K562 (cell line): ENCODE measurements around the gene RCL1. TPM values are rescaled to one million over a fixed set of nuclear protein-coding genes. Genes with fewer than 3 reads are reported as not detected.
A peak's percentile ranks its signal among the peaks of the same experiment; 100 is the strongest.

Source experiments
- BHLHE40 ChIP-seq: IDR thresholded peaks from 2 replicates; pipeline ENCODE4 v1.6.1; 2011; ENCODE audit warnings: low read length, improper control_type of control experiment
- CAMTA2 ChIP-seq: fragments of 250-450 bp; sonication (Bioruptor Pico); conservative IDR thresholded peaks from 2 replicates; pipeline ENCODE4 v1.5.1; 2022
- DACH1 ChIP-seq: fragments of 450-650 bp; IDR thresholded peaks from 2 replicates; pipeline ENCODE4 v1.6.1; 2018; ENCODE audit not compliant: partially characterized antibody
- HNRNPLL ChIP-seq: fragments of 200-400 bp; formaldehyde crosslinking; IDR thresholded peaks from 2 replicates; pipeline ENCODE4 v1.6.1; 2017; ENCODE audit warnings: low read length, low read depth, mild to moderate bottlenecking; ENCODE audit not compliant: poor library complexity, severe bottlenecking
- MCM7 ChIP-seq, 2 experiments: fragments of 450-650 bp; IDR thresholded peaks; 2 replicates each; pipeline ENCODE4 v1.6.1; 2016 to 2018
- MGA ChIP-seq: fragments of 450-650 bp; IDR thresholded peaks from 2 replicates; pipeline ENCODE4 v1.6.1; 2016; ENCODE audit warnings: mild to moderate bottlenecking, moderate library complexity
- POLR2A ChIP-seq: fragments of 450-650 bp; conservative IDR thresholded peaks from 2 replicates; pipeline ENCODE4 v1.6.1; 2016
- SNAPC5 ChIP-seq: fragments of 250-450 bp; sonication (Bioruptor Pico); IDR thresholded peaks from 2 replicates; pipeline ENCODE4 v1.8.0; 2021; ENCODE audit warnings: moderate library complexity, mild to moderate bottlenecking, inconsistent platforms
- SRF ChIP-seq, 2 experiments: fragments of 250-450, 450-650 bp in 1 of 2; sonication (Bioruptor Pico) in 1 of 2; sonication (generic) in 1 of 2; formaldehyde crosslinking; IDR thresholded peaks; 2 replicates each; pipeline versions ENCODE4 v1.5.0 to v1.5.1; 2020 to 2022; ENCODE audit warnings: mild to moderate bottlenecking in 1 of 2, missing genetic modification reagents in 1 of 2
- THRA ChIP-seq: fragments of 450-650 bp; IDR thresholded peaks from 2 replicates; pipeline ENCODE4 v1.6.1; 2017; ENCODE audit warnings: mild to moderate bottlenecking, moderate library complexity
- polyA plus RNA-seq, 8 experiments: library from polyadenylated mRNA; depleted of rRNA in 4 of 8; stranded (reverse) in 5 of 8; unstranded in 3 of 8; fragments of >200 nt; fragmentation: Nextera tagmentation in 2 of 8; fragmentation: Illumina TruSeq in 1 of 8; extraction: Ambion mirVana in 2 of 8; extraction: Trizol in 1 of 8; gene quantifications; 2 replicates each; pipeline versions ENCODE4 v1.2.1 to v1.2.3, GENCODE V29; 2011 to 2014; ENCODE audit warnings: inconsistent platforms in 1 of 8, missing spikeins in 1 of 8
- total RNA-seq, 7 experiments: library from RNA; depleted of rRNA in 6 of 7; stranded (reverse); fragments of >200 nt in 6 of 7; fragmentation: Illumina TruSeq in 2 of 7; extraction: Trizol in 2 of 7; gene quantifications; 2 replicates each; pipeline versions ENCODE4 v1.2.1 to v1.2.3, GENCODE V29; 2011 to 2021; ENCODE audit warnings: low replicate concordance in 1 of 7

RCL1 gene
- total and polyA plus RNA-seq, 9 of the 15 experiments (the other 6 are each of a cell fraction or from before 2014, with no cell fraction given): 24.0 to 67.7 (median 38.6) TPM

- TF ChIP-seq MGA (peak; percentile 35; the same call in 1 of the 2 replicates), POLR2A (no peak), HNRNPLL (no peak), SRF (CRISPR knock-in tag; IDR thresholded peaks at IDR 0.05) (no peak), CAMTA2 (CRISPR knock-in tag) (no peak), DACH1 (no peak), BHLHE40 (no peak), MCM7 (IDR thresholded peaks at IDR 0.05) (no peak), THRA (no peak), SNAPC5 (CRISPR knock-in tag) (no peak)
Observed at GRCh38 chr9:4886698-4887097, 94.0 kb downstream of the RCL1 start (continued).
